ENCODE measurements around the gene MINK1. TPM values are rescaled to one million over a fixed set of nuclear protein-coding genes. Genes with fewer than 3 reads are reported as not detected.

The MINK1 gene
- total and polyA plus RNA-seq, 2 of the 13 experiments (the other 11 are each of a cell fraction or from before 2014, with no cell fraction given), result 17.2 to 63.9 TPM

GRCh38 chr17:4843321-4844000 lies 10.3 kb downstream of the MINK1 start:
- no peak for ATAC-seq
- intact Hi-C loops (cut with micrococcal nuclease; ENCODE audit: unreplicated experiment) (no loop called here), in situ Hi-C loops (cut with HindIII; ENCODE audit: extremely low pct_ligation_motif_present, low pct_unique_long_range_greater_than_20kb) (no loop called here)
- 83% methylated on average over 9 of the region's 9 CpGs for WGBS (ENCODE audit: low lambda C conversion rate)
- ChIA-PET POLR2A (no interaction called here), CTCF (ENCODE audit: low intra/inter-chr PET ratio, low total read pairs) (no interaction called here)
- Histone ChIP-seq H3K9me3 (ENCODE audit: low read length) (no peaks in the 10 kb centered on the region), H3K27me3 (ENCODE audit: control insufficient read depth in 1 of 2, insufficient read depth in 2 of 2, low read length in 2 of 2) (no peaks in the 10 kb centered on the region), H2AFZ (ENCODE audit: low read length) (no peak overlapping the region), H3K4me3 (replicated peaks in 1 of 3; ENCODE audit: insufficient read depth in 1 of 3, low read depth in 2 of 3, low read length in 3 of 3) (no peak overlapping the region), H3K79me2 (ENCODE audit: insufficient read depth, low read length) (peaks cover 85% of the 10 kb centered on the region), H3K4me2 (ENCODE audit: low read depth, low read length) (no peak overlapping the region), H4K20me1 (ENCODE audit: insufficient read depth, low read length) (peaks cover 35% of the 10 kb centered on the region), H3K36me3 (replicated peaks in 1 of 2; ENCODE audit: control insufficient read depth in 1 of 2, insufficient read depth in 2 of 2, low read length in 2 of 2) (peaks cover 3 to 22% of the 10 kb centered on the region in 2 experiments; a peak in 4 of 5 replicates), H3K27ac (ENCODE audit: extremely low read length, insufficient read depth, low read length) (no peak overlapping the region), H3K4me1 (ENCODE audit: insufficient read depth, low read length) (peaks cover 62% of the 10 kb centered on the region), H3K9ac (ENCODE audit: insufficient read depth, low read depth, low read length) (no peak overlapping the region)
- no peak for DNase-seq (ENCODE audit: low spot score)
- no peak for TF ChIP-seq AKNA (CRISPR knock-in tag; IDR thresholded peaks at IDR 0.05; ENCODE audit: borderline replicate concordance)
- TF ChIP-seq ZNF33A (CRISPR knock-in tag; IDR thresholded peaks at IDR 0.05; ENCODE audit: borderline replicate concordance), result no peak
- no peak for TF ChIP-seq PRMT3 (CRISPR knock-in tag; IDR thresholded peaks at IDR 0.05; ENCODE audit: borderline replicate concordance, low read depth)
- no peak for TF ChIP-seq MLLT10 (CRISPR knock-in tag; IDR thresholded peaks at IDR 0.05)
- no peak for TF ChIP-seq ZFP1 (CRISPR knock-in tag; IDR thresholded peaks at IDR 0.05)
- TF ChIP-seq ZBTB25 (CRISPR knock-in tag; IDR thresholded peaks at IDR 0.05), result no peak
- no peak for TF ChIP-seq NR1H2 (CRISPR knock-in tag; IDR thresholded peaks at IDR 0.05; ENCODE audit: borderline replicate concordance, low read depth)
- BruUV-seq (replicated peaks), result no TSS peak
- no peak for FAIRE-seq
